Kidney (tissue), 14 donors: Measurements from ENCODE around the gene TOX3. TPM values are rescaled to one million over a fixed set of nuclear protein-coding genes. Genes with fewer than 3 reads are reported as not detected.

Experiments used
- DNase-seq, 5 donors: peaks; one replicate each; pipeline ENCODE4 v3.0.0-alpha.2; 2013 to 2020
- FAIRE-seq: peaks from 2 replicates; lab custom pipeline; 2012; peaks lifted over from hg19 to GRCh38; lab: Jason Lieb, UNC
- H3K27ac ChIP-seq, 2 donors: one replicate each; pipeline ENCODE4 v1.7.0; 2013; ENCODE audit warnings: low read depth in 2 of 2, low read length in 2 of 2, inconsistent platforms in 1 of 2
- H3K27me3 ChIP-seq: one replicate; pipeline ENCODE4 v1.7.1; 2013; ENCODE audit warnings: low read length, inconsistent platforms; ENCODE audit not compliant: control insufficient read depth, insufficient read depth
- H3K36me3 ChIP-seq, 3 donors: one replicate each; pipeline versions ENCODE4 v1.7.0 to v1.7.1; 2013; ENCODE audit warnings: low read length in 3 of 3, control low read depth in 1 of 3, inconsistent platforms in 1 of 3; ENCODE audit not compliant: insufficient read depth in 3 of 3, control insufficient read depth in 2 of 3
- H3K4me1 ChIP-seq, 3 donors: one replicate each; pipeline versions ENCODE4 v1.7.0 to v1.7.1; 2013; ENCODE audit warnings: low read length in 3 of 3, inconsistent platforms in 1 of 3, low read depth in 1 of 3; ENCODE audit not compliant: control insufficient read depth in 2 of 3, insufficient read depth in 2 of 3
- H3K4me3 ChIP-seq, 3 donors: one replicate each; pipeline versions ENCODE4 v1.7.0 to v1.8.1; 2013; ENCODE audit warnings: low read length in 3 of 3, control low read depth in 1 of 3, inconsistent platforms in 1 of 3
- H3K9ac ChIP-seq, 3 donors: one replicate each; pipeline versions ENCODE4 v1.7.0 to v1.7.1; 2013; ENCODE audit warnings: low read length in 3 of 3, control low read depth in 1 of 3, inconsistent platforms in 1 of 3
- H3K9me3 ChIP-seq, 3 donors: one replicate each; pipeline versions ENCODE4 v1.7.0 to v1.7.1; 2013; ENCODE audit warnings: low read length in 3 of 3, control low read depth in 1 of 3, inconsistent platforms in 1 of 3; ENCODE audit not compliant: control insufficient read depth in 2 of 3, insufficient read depth in 1 of 3
- CTCF ChIP-seq: IDR thresholded peaks from 3 replicates; pipeline ENCODE4 v1.5.1; 2012; ENCODE audit warnings: mild to moderate bottlenecking, moderate library complexity, borderline replicate concordance; ENCODE audit not compliant: insufficient read depth; ENCODE audit errors: extremely low read depth
- intact Hi-C: fragments of 100-400 bp; cut with DNase I; formaldehyde crosslinking; loops from one replicate; pipeline ENCODE4 v1.11.1; 2022
- polyA plus RNA-seq: library from polyadenylated mRNA; stranded (reverse); fragments of 350-450 nt; fragmentation: Illumina TruSeq; extraction: RNeasy Lipid Tissue Mini Kit (QIAGEN cat#74804); gene quantifications from one replicate; pipeline ENCODE4 v1.2.3, GENCODE V29; 2014; ENCODE audit warnings: low read depth, low replicate concordance; ENCODE audit not compliant: insufficient read depth
- total RNA-seq: library from RNA; stranded (reverse); fragmentation: NEBNext Ultra II Directional; extraction: Animal tissue kit (Norgen Biotek cat#: 25700); gene quantifications from one replicate; pipeline ENCODE4 v1.2.1, GENCODE V29; 2021
- donor health status: control.
- donor health status: control.
- donor health status: control.
- donor health status: control.
- donor health status: control.
- donor health status: DM: yes; HTN: yes; CAD: no.
- donor health status: Normal renal cell carcinoma (clear cell type).

Gene TOX3
- total and polyA plus RNA-seq, 2 donors from 2014 or later = 8.7 to 16.2 TPM

- H3K9me3 ChIP-seq = no peaks in the 10 kb centered on the region
- H3K9ac ChIP-seq = no peak overlapping the region
- H3K36me3 ChIP-seq = no peaks in the 10 kb centered on the region
- H3K4me3 ChIP-seq = no peak overlapping the region
- DNase-seq = no peak
- intact Hi-C loops = no loop called here
- no peaks in the 10 kb centered on the region for H3K4me1 ChIP-seq
- no peak overlapping the region for H3K27ac ChIP-seq
- no peak for FAIRE-seq
- H3K27me3 ChIP-seq = no peaks in the 10 kb centered on the region
- no peak for TF ChIP-seq CTCF
These were observed 147.8 kb downstream of the TOX3 start for GRCh38 chr16:52399116-52399515.

DNA sequence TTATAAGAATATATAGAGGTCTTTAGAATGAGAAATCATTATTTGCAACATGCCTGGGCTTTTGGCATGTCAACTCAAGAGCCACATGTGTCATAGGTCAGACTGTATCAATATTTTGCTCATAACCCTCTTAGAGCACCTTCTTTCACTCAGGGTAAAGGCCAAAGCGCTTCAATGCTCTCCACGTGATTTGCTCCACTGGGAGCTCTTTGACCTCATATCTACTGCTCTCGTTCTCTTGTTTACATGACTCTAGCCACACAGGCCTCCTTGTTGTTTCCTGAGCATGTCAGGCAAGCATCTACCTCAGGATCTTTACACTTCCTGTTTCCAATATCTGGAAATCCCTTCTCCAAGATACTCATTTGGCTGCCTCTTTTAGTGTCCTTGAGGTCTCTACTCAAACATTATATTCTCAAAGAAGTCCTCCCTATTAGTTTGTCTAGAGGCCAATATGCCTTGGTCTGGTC lies 148.4 kb downstream of the TOX3 start:
- no peaks in the 10 kb centered on the region for H3K4me1 ChIP-seq
- no peaks in the 10 kb centered on the region for H3K36me3 ChIP-seq
- no peak overlapping the region for H3K4me3 ChIP-seq
- DNase-seq (no peak), FAIRE-seq (no peak)
- H3K9ac ChIP-seq = no peak overlapping the region
- no peak overlapping the region for H3K27ac ChIP-seq
- intact Hi-C loops = no loop called here
- no peak for TF ChIP-seq CTCF
- H3K27me3 ChIP-seq = no peaks in the 10 kb centered on the region
- no peaks in the 10 kb centered on the region for H3K9me3 ChIP-seq

DNA sequence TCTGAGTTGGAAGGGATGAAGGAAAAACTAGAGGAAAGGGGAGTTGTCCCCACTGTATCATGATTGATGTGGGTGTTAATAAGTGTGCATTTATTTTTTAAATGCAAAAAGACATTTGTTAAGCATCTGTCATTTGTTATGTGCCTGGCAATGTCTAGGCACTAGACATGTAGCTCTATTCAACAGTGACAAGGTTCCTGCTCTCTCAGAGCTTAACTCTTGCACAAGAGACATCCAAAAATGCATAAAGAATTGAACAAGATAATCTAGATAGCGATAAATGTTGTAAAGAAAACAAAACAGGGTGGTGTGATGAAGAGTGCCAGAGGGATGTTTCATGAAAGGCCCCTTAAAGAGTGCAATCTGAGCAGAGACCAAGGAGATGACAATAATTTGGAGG lies 148.9 kb downstream of the TOX3 start:
- no peaks in the 10 kb centered on the region for H3K36me3 ChIP-seq
- intact Hi-C loops = no loop called here
- H3K27ac ChIP-seq = no peak overlapping the region
- H3K9me3 ChIP-seq = no peaks in the 10 kb centered on the region
- no peak for TF ChIP-seq CTCF
- FAIRE-seq (no peak), DNase-seq (no peak)
- no peaks in the 10 kb centered on the region for H3K27me3 ChIP-seq
- no peaks in the 10 kb centered on the region for H3K4me1 ChIP-seq
- H3K9ac ChIP-seq = no peak overlapping the region
- no peak overlapping the region for H3K4me3 ChIP-seq

DNA sequence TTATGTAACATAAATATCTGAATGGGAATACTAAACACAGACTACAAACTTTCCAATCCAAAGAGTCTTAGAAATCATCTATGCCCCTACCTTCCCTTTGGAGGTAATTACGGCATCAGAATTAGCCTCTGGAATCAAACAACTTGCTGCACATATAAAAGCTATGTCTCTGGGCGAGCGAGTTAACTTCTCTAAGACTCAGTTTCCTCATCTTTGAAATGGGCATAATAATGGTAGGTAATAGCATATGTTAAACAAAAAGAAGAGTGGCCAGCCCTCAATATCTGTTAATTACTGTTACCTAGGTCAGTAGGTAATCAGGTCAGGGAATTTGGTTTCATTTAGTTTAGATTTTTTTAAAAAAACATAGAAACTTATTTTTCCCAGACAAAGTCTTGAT lies 153.5 kb downstream of the TOX3 start:
- no peaks in the 10 kb centered on the region for H3K9me3 ChIP-seq
- no peak overlapping the region for H3K27ac ChIP-seq
- no peaks in the 10 kb centered on the region for H3K27me3 ChIP-seq
- H3K9ac ChIP-seq = no peak overlapping the region
- intact Hi-C loops = no loop called here
- no peak overlapping the region for H3K4me3 ChIP-seq
- TF ChIP-seq CTCF = no peak
- FAIRE-seq = no peak
- no peak for DNase-seq
- no peaks in the 10 kb centered on the region for H3K4me1 ChIP-seq
- no peaks in the 10 kb centered on the region for H3K36me3 ChIP-seq
